ENCODE results near the gene KRTAP10-1. TPM values are rescaled to one million over a fixed set of nuclear protein-coding genes. Genes with fewer than 3 reads are reported as not detected.

Gene KRTAP10-1
- total RNA-seq, 2 donors from 2014 or later: not detected

GRCh38 chr21:44531606-44532564 lies 8.1 kb downstream of the KRTAP10-1 start:
- H3K4me1 ChIP-seq (ENCODE audit: control insufficient read depth in 1 of 2, low read depth in 2 of 2): no peaks in the 10 kb centered on the region
- no peaks in the 10 kb centered on the region for H3K9me3 ChIP-seq
- no peaks in the 10 kb centered on the region for H3K36me3 ChIP-seq
- DNase-seq (ENCODE audit: low spot score) (no peak), ATAC-seq (ENCODE audit: insufficient number of reproducible peaks, low FRiP score, low read depth) (no peak)
- TF ChIP-seq CTCF (IDR thresholded peaks at IDR 0.05): no peak
- H3K27me3 ChIP-seq (replicated peaks; ENCODE audit: insufficient read depth): no peaks in the 10 kb centered on the region
- no peak overlapping the region for H3K27ac ChIP-seq
- H3K4me3 ChIP-seq: no peak overlapping the region

GRCh38 chr21:44530903-44531605 lies 8.9 kb downstream of the KRTAP10-1 start:
- DNase-seq (ENCODE audit: low spot score) (no peak), ATAC-seq (ENCODE audit: insufficient number of reproducible peaks, low FRiP score, low read depth) (no peak)
- Histone ChIP-seq H3K36me3 (no peaks in the 10 kb centered on the region), H3K27me3 (replicated peaks; ENCODE audit: insufficient read depth) (no peaks in the 10 kb centered on the region), H3K27ac (no peak overlapping the region), H3K9me3 (no peaks in the 10 kb centered on the region), H3K4me1 (ENCODE audit: control insufficient read depth in 1 of 2, low read depth in 2 of 2) (no peaks in the 10 kb centered on the region), H3K4me3 (no peak overlapping the region)
- TF ChIP-seq CTCF (IDR thresholded peaks at IDR 0.05): no peak

- Histone ChIP-seq H3K4me3 (no peak overlapping the region), H3K4me1 (ENCODE audit: control insufficient read depth in 1 of 2, low read depth in 2 of 2) (no peaks in the 10 kb centered on the region), H3K27ac (no peak overlapping the region), H3K36me3 (no peaks in the 10 kb centered on the region), H3K27me3 (replicated peaks; ENCODE audit: insufficient read depth) (no peaks in the 10 kb centered on the region), H3K9me3 (no peaks in the 10 kb centered on the region)
- no peak for DNase-seq (ENCODE audit: low spot score)
- ATAC-seq (ENCODE audit: insufficient number of reproducible peaks, low FRiP score, low read depth): no peak
- no peak for TF ChIP-seq CTCF (IDR thresholded peaks at IDR 0.05)
Observed at GRCh38 chr21:44530221-44530902, 9.6 kb downstream of the KRTAP10-1 start.

GRCh38 chr21:44529503-44530125 lies 10.4 kb downstream of the KRTAP10-1 start:
- no peaks in the 10 kb centered on the region for H3K27me3 ChIP-seq (replicated peaks; ENCODE audit: insufficient read depth)
- no peaks in the 10 kb centered on the region for H3K9me3 ChIP-seq
- TF ChIP-seq CTCF (IDR thresholded peaks at IDR 0.05): no peak
- no peak for ATAC-seq (ENCODE audit: insufficient number of reproducible peaks, low FRiP score, low read depth)
- H3K4me1 ChIP-seq (ENCODE audit: control insufficient read depth in 1 of 2, low read depth in 2 of 2): no peaks in the 10 kb centered on the region
- no peak overlapping the region for H3K27ac ChIP-seq
- no peak for DNase-seq (ENCODE audit: low spot score)
- H3K4me3 ChIP-seq: no peak overlapping the region
- no peaks in the 10 kb centered on the region for H3K36me3 ChIP-seq

Measured in thoracic aorta (tissue), 2 donors.